GM10847 (cell line): ENCODE results near the gene OGFOD1.

Source experiments
- POLR2A ChIP-seq: IDR thresholded peaks from 2 replicates; pipeline ENCODE4 v1.6.1; 2011; ENCODE audit not compliant: insufficient read length; ENCODE audit errors: extremely low read depth

The OGFOD1 gene

DNA sequence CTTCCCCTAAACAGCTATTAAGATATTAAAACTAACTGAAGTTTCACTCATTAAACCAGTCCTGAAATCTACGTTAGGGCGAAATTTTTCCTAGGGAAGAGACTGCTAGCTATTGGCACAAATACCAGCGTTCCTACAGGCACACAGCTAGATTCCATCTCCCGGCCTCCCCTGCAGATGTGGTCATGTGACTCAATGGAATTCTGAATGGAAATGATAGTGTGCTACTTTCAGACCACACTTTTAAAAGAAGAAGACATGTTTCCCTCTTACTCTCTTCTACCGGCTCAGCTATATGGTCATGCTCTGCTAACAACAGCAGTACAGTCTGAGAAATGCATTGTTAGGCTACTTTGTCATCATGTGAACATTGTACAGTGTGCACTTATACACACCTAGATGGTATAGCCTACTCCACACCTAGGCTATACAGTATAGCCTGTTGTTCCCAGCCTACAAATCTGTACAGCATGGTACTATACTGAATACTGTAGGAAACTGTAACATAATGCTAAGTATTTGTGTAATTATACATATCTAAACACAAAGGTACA lies 31.4 kb downstream of the OGFOD1 start:
- TF ChIP-seq POLR2A, result no peak

DNA sequence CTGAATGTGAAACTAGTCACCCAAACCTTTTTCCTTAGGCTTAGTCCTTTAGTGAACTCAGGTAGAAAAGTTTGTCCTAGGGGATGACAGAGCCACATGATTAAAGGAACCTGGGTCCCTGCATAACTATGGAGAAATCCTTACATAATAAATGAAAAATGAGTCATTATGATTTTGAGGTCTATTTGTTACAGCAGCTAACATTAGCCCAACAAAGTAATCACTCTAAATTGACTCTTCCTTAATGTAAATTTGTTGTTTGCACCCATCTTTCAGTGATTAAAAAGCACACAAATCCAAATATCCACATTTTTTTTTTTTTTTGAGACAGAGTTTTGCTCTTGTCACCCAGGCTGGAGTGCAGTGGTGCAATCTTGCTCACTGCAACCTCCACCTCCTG lies 32.0 kb downstream of the OGFOD1 start:
- TF ChIP-seq POLR2A, result no peak

DNA sequence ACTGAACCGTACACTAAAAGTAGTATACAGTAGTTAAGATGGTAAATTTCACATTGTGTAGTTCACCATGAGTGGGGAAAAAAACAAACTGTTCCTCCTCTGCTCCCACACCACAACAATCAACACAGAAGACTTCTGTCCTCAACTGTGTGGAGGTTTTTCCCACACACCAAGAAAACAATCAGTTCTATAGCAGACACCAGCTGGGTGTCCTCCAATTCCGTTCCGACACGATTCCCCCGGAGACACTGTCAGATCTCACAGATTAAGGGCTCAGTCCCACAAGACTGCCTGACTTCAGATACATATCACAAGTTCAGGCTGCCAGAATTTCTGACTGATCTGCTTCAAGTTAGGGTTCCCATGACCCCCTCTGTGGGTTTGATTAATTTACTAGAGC lies 36.7 kb downstream of the OGFOD1 start:
- TF ChIP-seq POLR2A, result no peak

DNA sequence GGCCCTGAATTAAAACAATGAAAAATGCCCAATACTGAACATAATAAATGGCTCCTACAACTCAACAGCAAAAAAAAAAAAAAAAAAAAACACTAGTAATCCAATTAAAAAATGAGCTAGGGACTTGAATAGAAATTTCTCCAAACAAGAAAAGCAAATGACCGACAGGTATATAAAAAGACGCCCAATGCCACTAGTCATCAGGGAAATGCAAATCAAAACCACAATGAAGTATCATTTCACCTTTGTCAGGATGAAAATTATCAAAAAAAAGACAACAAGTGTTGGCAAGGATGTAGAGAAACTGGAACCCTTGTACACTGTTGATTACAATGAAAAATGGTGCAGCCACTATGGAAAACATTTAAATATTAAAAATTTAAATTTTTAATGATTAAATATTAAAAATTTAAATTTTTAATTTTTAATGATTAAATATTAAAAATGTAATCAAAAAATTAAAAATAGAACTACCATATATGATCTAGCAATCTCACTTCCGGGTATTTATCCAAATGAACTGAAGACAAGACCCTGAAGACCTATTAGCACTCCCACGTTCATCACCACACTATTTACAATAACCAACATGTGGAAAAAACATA lies 40.4 kb downstream of the OGFOD1 start:
- TF ChIP-seq POLR2A, result no peak

DNA sequence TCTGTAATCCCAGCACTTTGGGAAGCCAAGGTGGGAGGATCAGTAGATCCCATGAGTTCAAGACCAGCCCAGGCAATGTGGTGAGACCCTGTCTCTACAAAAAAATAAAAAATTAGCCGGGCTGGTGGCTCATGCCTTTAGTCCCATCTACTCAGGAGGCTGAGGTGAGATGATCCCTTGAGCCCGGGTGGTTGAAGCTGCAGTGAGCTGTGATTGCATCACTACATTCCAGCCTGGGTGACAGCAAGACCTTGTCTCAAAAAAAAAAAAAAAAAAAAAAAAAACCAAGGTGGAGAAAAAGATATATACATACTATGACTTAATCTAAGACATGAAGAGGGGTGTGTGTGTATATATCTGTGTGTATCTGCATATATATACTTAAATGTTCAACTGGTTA lies 41.8 kb downstream of the OGFOD1 start:
- TF ChIP-seq POLR2A, result no peak

DNA sequence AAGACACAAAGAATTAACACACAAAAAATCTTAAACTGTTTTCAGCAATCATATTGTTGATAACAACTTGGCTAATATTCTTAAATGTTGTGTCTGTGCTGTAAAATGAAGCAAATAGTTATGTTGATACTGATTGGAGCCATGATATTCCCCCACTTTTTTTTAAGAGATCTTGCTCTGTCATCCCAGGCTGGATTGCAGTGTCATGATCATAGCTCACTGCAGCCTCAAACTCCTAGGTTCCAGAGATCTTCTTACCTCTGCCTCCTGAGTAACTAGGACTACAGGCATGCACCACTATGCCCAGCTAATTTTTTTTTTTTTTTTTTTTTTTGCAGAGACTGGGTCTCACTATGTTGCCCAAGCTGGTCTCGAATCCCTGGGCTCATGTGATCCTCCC lies 42.5 kb downstream of the OGFOD1 start:
- TF ChIP-seq POLR2A, result no peak

DNA sequence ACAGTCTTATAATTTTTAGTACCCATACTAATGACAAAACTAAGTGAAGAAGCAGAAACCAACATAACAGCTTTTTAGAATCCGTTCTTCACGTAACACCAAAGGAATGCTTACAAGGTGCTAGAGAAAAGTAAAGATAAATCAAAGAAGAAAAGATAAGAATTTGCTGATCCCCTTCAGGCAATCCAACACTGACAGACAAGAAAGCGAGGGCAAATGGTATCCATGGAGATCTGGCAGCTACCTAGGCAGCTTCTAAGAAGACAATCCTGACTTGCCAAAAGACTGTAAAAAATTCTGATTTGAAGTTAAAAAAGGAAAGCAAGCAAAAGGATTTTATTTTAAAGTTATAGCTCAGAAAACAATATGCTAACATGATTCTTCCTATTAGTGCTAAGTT lies 53.8 kb downstream of the OGFOD1 start:
- no peak for TF ChIP-seq POLR2A

DNA sequence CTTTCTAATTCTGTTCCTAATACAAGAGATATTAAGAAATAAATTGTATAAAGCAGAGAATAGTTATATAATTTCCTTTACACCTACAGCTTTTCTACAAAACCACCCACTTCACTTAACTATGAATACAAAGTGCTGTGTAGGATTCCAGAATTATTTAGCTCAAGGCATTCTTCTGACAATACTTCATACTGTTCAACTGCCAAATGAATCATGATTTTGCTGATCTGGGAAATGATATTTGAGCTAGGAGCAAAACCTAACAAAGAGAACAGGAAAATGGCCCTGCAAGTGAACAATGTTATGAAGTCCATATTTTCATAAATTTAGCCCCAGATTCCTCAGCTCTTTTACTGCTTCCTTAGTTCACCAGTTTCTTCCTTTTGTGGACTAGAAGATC lies 55.6 kb downstream of the OGFOD1 start:
- no peak for TF ChIP-seq POLR2A

DNA sequence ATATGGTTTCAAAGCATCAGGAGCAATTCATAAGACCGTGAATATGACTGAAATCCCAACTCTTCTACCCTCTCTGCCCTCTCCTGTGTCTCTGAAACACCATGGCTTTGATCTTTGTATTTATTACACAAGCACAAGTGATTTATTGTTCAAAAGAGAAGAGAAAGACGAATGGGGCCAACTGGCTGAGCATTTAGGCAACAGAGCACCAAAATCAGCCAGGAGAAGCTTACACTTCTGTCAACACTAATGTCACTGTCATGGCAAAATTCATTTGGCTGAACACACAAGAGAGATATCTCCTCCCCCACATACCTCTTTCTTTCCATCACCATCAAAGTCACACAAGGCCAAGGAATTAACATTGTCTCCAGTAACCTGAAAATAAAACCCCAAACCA lies 59.2 kb downstream of the OGFOD1 start:
- no peak for TF ChIP-seq POLR2A

DNA sequence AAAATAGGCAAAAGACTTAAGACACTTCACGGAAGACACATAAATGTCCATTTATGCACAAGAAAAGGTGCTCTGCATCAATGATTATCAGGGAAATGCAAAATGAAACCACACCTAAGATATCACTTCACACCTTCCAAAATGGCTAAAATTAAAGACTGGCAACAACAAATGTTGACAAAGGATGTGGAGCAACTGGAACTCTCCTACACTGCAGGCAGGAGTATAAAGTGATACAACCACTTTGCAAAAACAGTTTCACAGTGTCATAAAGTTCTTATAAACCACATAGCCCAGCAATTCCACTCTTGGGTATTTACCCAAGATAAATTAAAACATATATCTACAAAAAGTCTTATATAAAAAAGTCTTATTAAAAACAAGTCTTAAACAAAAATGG lies 60.7 kb downstream of the OGFOD1 start:
- TF ChIP-seq POLR2A, result no peak

DNA sequence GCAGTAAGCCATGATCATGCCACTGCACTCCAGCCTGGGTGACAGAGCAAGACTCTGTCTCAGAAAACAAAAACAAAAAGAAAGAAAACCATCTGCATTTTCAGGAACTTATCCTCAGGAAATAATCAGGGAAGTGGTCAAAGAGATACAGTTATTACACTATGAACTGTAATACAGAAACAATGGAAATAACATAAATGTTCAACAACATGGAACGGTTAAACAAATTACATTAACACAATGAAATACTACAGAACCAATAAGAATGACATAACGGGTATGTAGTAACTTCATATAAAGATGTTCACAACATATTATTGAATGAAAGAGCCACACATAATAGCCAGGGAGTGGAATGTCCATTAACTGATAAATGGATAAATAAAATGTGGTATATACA lies 61.7 kb downstream of the OGFOD1 start:
- no peak for TF ChIP-seq POLR2A

DNA sequence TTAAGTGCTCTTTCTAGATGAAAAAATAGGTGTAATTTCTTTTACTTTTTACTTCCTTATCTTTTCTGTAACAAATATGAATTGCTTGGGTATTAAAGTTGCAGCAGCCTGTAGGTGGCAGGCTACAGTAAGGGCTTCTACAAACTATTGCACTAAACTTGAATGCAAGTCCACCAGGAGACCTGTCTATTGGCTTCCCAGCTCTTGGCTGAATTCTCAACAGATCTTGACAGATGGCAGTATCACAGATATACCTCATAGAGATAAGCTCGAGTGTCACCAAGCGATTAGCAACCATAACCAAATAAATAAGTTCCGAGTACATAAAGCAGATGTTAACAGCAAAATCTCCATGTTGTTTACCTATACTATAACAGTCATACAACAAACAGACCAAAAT lies 62.6 kb downstream of the OGFOD1 start:
- no peak for TF ChIP-seq POLR2A

DNA sequence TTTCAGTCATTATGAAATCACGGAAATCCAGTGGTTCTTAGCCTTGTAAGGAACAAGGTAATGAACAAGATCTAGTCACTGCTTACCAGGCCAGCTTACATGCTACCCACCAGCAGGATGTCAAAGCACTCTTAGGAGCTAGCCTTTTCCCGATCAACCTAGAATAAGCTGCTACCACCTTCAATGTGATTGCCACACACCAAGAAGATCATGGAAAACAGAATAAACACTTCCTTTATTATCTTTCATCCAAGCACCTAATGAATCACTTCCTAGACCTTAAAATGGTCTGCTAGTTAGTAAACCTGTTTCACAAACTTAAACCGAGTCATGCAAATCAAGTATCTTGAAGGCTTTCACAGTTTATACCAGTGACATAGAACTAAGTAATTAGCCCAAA lies 63.5 kb downstream of the OGFOD1 start:
- no peak for TF ChIP-seq POLR2A

DNA sequence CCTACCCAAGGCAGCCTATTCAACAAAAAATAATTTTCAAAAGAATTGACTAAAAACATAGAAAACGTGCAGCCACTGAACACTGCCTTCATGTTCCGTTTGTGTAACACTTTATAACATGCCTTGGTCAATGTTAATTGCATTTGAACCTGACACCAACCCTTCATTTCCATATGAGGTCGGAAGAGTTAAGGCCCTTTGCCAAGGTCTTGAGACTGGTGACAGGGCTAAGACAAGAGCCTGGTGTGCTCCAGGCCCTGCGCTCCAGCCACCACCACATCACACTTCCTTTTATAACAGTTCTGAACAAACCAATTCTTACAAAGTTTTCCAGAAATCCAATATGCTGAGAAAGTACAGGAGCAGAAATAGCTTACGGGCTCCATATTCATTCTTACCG lies 64.3 kb downstream of the OGFOD1 start:
- no peak for TF ChIP-seq POLR2A

DNA sequence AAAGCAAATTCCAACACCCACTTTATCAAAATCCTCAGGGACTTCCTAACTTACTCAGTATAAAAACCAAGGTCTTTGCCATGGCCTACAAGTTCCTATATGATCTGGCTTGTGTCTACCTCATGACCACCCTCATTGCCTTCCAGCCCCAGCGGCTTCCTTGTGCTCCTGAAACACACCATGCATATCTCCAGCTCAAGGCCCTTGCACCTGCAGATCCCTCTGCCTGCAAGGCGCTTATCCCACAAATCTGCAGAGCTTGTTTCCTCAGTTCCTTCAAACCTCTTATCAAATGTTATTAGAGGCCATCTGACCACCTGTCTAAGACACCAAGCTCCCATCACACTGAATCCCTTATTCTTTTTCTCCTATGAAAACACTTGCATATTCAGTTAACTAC lies 65.9 kb downstream of the OGFOD1 start:
- TF ChIP-seq POLR2A, result no peak

DNA sequence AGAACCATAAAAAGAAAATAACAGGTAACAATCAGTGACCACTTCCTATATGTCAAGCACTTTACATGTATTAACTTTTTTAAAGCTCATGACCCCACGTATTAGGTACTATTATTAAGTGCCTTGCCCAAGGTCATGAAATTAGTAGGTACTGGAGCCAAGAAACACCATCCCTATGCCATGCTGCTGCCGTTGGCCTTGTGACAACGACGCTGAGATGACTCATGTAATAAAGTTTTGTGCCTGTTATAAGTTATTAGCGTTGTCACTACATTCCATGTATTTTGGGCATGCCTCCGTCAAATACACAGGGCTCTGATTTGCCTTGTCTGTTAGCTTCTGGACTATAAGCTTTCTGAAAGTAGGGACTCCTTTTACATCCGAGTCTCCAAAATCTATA lies 67.1 kb downstream of the OGFOD1 start:
- no peak for TF ChIP-seq POLR2A

DNA sequence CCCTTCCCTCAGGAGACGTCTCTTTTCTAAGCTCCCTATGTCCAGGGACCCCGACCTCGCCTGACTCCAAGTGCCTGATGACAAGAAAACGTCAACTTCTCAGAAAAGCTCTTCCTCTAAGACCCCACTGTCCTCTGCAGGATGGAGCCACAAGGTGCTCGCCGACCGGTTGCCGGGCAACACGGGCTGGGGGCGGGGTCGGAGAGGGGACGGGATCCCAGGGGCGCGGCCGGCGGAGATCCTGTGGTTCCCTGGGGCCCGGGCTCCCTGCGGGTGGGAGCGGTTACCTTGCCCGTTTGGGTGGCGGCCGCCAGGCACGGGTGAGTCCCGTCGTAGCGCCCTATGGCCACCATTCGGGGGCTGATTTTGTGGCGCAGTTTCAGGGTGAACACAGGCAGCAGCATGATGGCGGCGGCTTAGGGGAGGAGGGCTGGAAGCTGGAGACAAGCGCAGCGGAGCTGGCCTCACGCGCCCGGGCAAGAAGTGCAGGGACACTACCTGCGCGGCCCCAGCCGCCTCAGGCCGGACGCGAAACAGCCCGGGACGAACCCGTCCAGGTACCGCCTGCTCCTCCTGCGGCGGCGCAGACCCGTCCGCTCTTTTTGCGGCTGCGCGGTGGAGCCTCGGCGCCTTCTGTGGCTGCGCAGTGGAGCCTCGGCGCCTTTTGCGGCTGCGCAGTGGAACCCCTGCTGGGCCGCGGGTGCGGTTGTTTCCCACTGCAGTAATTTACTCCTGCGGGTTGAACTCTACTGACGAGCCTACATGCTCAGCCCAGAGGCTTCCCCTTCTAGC lies 68.3 kb downstream of the OGFOD1 start, which contains the start of gene BBS2:
Gene BBS2, minus strand, starts transcription at position 566 of the 792 bp plus-strand sequence. Its CDS starts 162 bp downstream, at position 404.
- peak; percentile 43 for TF ChIP-seq POLR2A
